Calu3 (cell line): ENCODE results near the gene AMOT. TPM values are rescaled to one million over a fixed set of nuclear protein-coding genes. Genes with fewer than 3 reads are reported as not detected.
A peak's percentile ranks its signal among the peaks of the same experiment; 100 is the strongest.

ENCODE experiments used
- Bru-seq: library from RNA; stranded (reverse); fragments of 400-500 nt; gene quantifications from one replicate; lab custom pipeline; 2021; lab: Mats Ljungman, UMichigan
- BruChase-seq, 2 experiments: library from RNA; stranded (reverse); fragments of 400-500 nt; gene quantifications; one replicate each; lab custom pipeline; 2021; lab: Mats Ljungman, UMichigan
- BruUV-seq: library from RNA; stranded (reverse); fragments of 400-500 nt; replicated peaks from 2 replicates; lab custom pipeline; 2021; lab: Mats Ljungman, UMichigan
- CTCF ChIA-PET: fragments of 300-600 bp; sonication (Branson Sonifier 250); formaldehyde crosslinking; loops from one replicate; lab custom pipeline; 2022; ENCODE audit warnings: antibody characterized with exemption; lab: Charles Lee
- DNase-seq: peaks from one replicate; pipeline ENCODE4 v3.0.0; 2022
- H3K27ac Mint-ChIP-seq: one replicate; pipeline ENCODE4 v1.8.0; 2022; ENCODE audit warnings: mixed read lengths; ENCODE audit not compliant: unreplicated experiment
- H3K27me3 Mint-ChIP-seq: one replicate; pipeline ENCODE4 v1.8.0; 2022; ENCODE audit warnings: mixed read lengths; ENCODE audit not compliant: unreplicated experiment
- H3K36me3 Mint-ChIP-seq: one replicate; pipeline ENCODE4 v1.8.0; 2022; ENCODE audit warnings: mild to moderate bottlenecking, moderate library complexity, mixed read lengths; ENCODE audit not compliant: insufficient read depth, unreplicated experiment
- H3K4me1 Mint-ChIP-seq: one replicate; pipeline ENCODE4 v1.8.0; 2022; ENCODE audit warnings: mild to moderate bottlenecking, low read depth, mixed read lengths; ENCODE audit not compliant: unreplicated experiment
- H3K4me3 Mint-ChIP-seq: one replicate; pipeline ENCODE4 v1.8.0; 2022; ENCODE audit warnings: mild to moderate bottlenecking, low read depth, moderate library complexity, mixed read lengths; ENCODE audit not compliant: unreplicated experiment
- H3K9me3 Mint-ChIP-seq: one replicate; pipeline ENCODE4 v1.8.0; 2022; ENCODE audit warnings: low read depth, mixed read lengths; ENCODE audit not compliant: unreplicated experiment
- intact Hi-C: fragments of 100-400 bp; cut with micrococcal nuclease; formaldehyde crosslinking; loops from one replicate; pipeline ENCODE4 v1.10.0; 2022; ENCODE audit not compliant: unreplicated experiment
- long read RNA-seq: library from polyadenylated mRNA; stranded (forward); transcript quantifications from one replicate; pipeline ENCODE4 v2.0.0, GENCODE V29; 2022
- total RNA-seq: library from RNA; stranded (reverse); gene quantifications from 2 replicates; pipeline ENCODE4 v1.2.3, GENCODE V29; 2022
- TF ChIP-seq, protein P1 (sequence below): fragments of 200-600 bp; IDR thresholded peaks from one replicate; pipeline ENCODE4 v1.8.0; 2022; ENCODE audit warnings: antibody characterized with exemption; ENCODE audit not compliant: unreplicated experiment

Gene AMOT
- total RNA-seq, result 10.3 and 16.2 TPM in 2 replicates
- percentile 43 among the genes with signal in this experiment for Bru-seq, nascent RNA
- BruChase-seq, experiment 1, labeled RNA remaining after a 6-hour chase, result percentile 60 among the genes with signal in this experiment
- BruChase-seq, experiment 2, labeled RNA remaining after a 2-hour chase, result percentile 50 among the genes with signal in this experiment
- long read RNA-seq, partial matches to known transcripts, result 0 of 2 reads
- long read RNA-seq, other reads (novel, unspliced or antisense), result 2 of 2 reads

- Mint-ChIP-seq H3K36me3 (peaks cover 21% of the 10 kb centered on the region), H3K9me3 (no peaks in the 10 kb centered on the region), H3K4me3 (peak within 1 kb of the TSS; percentile 92), H3K27me3 (no peaks in the 10 kb centered on the region), H3K4me1 (peaks cover 29% of the 10 kb centered on the region), H3K27ac (peak within 1 kb of the TSS; percentile 23)
- intact Hi-C loops, result no loop called here
- DNase-seq, result peak; percentile 82
- BruUV-seq, result no TSS peak
- CTCF ChIA-PET, result interaction anchor here (0.9 to 1.4 kb wide), 4 partner anchors 8 to 82 kb away, joined by 4 to 8 read pairs (median 5); no protein-coding TSS in a partner anchor
- TF ChIP-seq, protein P1, sequence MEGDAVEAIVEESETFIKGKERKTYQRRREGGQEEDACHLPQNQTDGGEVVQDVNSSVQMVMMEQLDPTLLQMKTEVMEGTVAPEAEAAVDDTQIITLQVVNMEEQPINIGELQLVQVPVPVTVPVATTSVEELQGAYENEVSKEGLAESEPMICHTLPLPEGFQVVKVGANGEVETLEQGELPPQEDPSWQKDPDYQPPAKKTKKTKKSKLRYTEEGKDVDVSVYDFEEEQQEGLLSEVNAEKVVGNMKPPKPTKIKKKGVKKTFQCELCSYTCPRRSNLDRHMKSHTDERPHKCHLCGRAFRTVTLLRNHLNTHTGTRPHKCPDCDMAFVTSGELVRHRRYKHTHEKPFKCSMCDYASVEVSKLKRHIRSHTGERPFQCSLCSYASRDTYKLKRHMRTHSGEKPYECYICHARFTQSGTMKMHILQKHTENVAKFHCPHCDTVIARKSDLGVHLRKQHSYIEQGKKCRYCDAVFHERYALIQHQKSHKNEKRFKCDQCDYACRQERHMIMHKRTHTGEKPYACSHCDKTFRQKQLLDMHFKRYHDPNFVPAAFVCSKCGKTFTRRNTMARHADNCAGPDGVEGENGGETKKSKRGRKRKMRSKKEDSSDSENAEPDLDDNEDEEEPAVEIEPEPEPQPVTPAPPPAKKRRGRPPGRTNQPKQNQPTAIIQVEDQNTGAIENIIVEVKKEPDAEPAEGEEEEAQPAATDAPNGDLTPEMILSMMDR, result no peak
These were observed at the start of gene AMOT for GRCh38 chrX:112840382-112841113. TSS of gene AMOT (minus strand) at chrX:112840831. CDS start at chrX:112823126, 17,705 bp downstream.

- H3K27me3 Mint-ChIP-seq, result no peaks in the 10 kb centered on the region
- H3K27ac Mint-ChIP-seq, result no peak overlapping the region
- no peaks in the 10 kb centered on the region for H3K4me1 Mint-ChIP-seq
- DNase-seq, result no peak
- TF ChIP-seq, protein P1, result no peak
- no peaks in the 10 kb centered on the region for H3K9me3 Mint-ChIP-seq
- no TSS peak for BruUV-seq
- no peaks in the 10 kb centered on the region for H3K36me3 Mint-ChIP-seq
- CTCF ChIA-PET, result no interaction called here
- H3K4me3 Mint-ChIP-seq, result no peak overlapping the region
- intact Hi-C loops, result no loop called here
These were observed 48.8 kb upstream of the AMOT start for GRCh38 chrX:112889400-112889799.

- DNase-seq, result no peak
- no peaks in the 10 kb centered on the region for H3K36me3 Mint-ChIP-seq
- H3K27ac Mint-ChIP-seq, result no peak overlapping the region
- no peak overlapping the region for H3K4me3 Mint-ChIP-seq
- H3K9me3 Mint-ChIP-seq, result no peaks in the 10 kb centered on the region
- BruUV-seq, result no TSS peak
- TF ChIP-seq, protein P1, result no peak
- intact Hi-C loops, result no loop called here
- H3K4me1 Mint-ChIP-seq, result no peaks in the 10 kb centered on the region
- no peaks in the 10 kb centered on the region for H3K27me3 Mint-ChIP-seq
- CTCF ChIA-PET, result no interaction called here
These were observed 48.3 kb upstream of the AMOT start for GRCh38 chrX:112888916-112889315.

- no peak overlapping the region for H3K27ac Mint-ChIP-seq
- H3K9me3 Mint-ChIP-seq, result no peaks in the 10 kb centered on the region
- H3K36me3 Mint-ChIP-seq, result no peaks in the 10 kb centered on the region
- TF ChIP-seq, protein P1, result no peak
- H3K4me1 Mint-ChIP-seq, result no peaks in the 10 kb centered on the region
- BruUV-seq, result no TSS peak
- intact Hi-C loops, result loop anchor here (10.0 kb wide), 1 partner anchor 1197 kb away; no protein-coding TSS in a partner anchor
- CTCF ChIA-PET, result no interaction called here
- no peaks in the 10 kb centered on the region for H3K27me3 Mint-ChIP-seq
- H3K4me3 Mint-ChIP-seq, result no peak overlapping the region
- DNase-seq, result no peak
These were observed 37.1 kb upstream of the AMOT start for GRCh38 chrX:112877771-112878173.
